Thymus (tissue), 11 donors: Measurements from ENCODE around the gene FAM117A. TPM values are rescaled to one million over a fixed set of nuclear protein-coding genes. Genes with fewer than 3 reads are reported as not detected.
A peak's percentile ranks its signal among the peaks of the same experiment; 100 is the strongest.

ENCODE experiments used
- DNase-seq, 9 donors: peaks; one replicate each; pipeline ENCODE4 v3.0.0-alpha.2; 2013; ENCODE audit warnings: low spot score in 9 of 9, low read depth in 6 of 9, missing footprints in 1 of 9
- H3K27ac ChIP-seq, 2 donors: one replicate each; pipeline ENCODE4 v1.5.1; 2013; ENCODE audit warnings: control low read depth in 1 of 2, low read depth in 1 of 2, low read length in 1 of 2, mild to moderate bottlenecking in 1 of 2, moderate library complexity in 1 of 2
- H3K27me3 ChIP-seq, 2 donors: one replicate each; pipeline ENCODE4 v1.5.1; 2013; ENCODE audit warnings: low read length in 1 of 2; ENCODE audit not compliant: control insufficient read depth in 2 of 2, insufficient read depth in 1 of 2
- H3K36me3 ChIP-seq, 2 donors: one replicate each; pipeline ENCODE4 v1.5.1; 2013; ENCODE audit warnings: low read length in 1 of 2, mild to moderate bottlenecking in 1 of 2, moderate library complexity in 1 of 2; ENCODE audit not compliant: control insufficient read depth in 2 of 2, insufficient read depth in 2 of 2
- H3K4me1 ChIP-seq, 2 donors: one replicate each; pipeline ENCODE4 v1.5.1; 2013; ENCODE audit warnings: low read length in 2 of 2; ENCODE audit not compliant: control insufficient read depth in 2 of 2, insufficient read depth in 2 of 2
- H3K4me3 ChIP-seq, 2 donors: one replicate each; pipeline ENCODE4 v1.5.1; 2013; ENCODE audit warnings: low read length in 2 of 2, control low read depth in 1 of 2, mild to moderate bottlenecking in 1 of 2
- H3K9me3 ChIP-seq, 2 donors: one replicate each; pipeline ENCODE4 v1.5.1; 2013; ENCODE audit warnings: low read length in 1 of 2, mild to moderate bottlenecking in 1 of 2; ENCODE audit not compliant: control insufficient read depth in 2 of 2, insufficient read depth in 1 of 2
- WGBS: extraction: QIAGEN DNeasy Blood & Tissue Kit; methylation state at CpG from one replicate; pipeline ENCODE4 v1.1.7; 2013; 5-methylcytosine and 5-hydroxymethylcytosine counted together
- polyA plus RNA-seq: library from polyadenylated mRNA; stranded (reverse); fragments of 200-250 nt; gene quantifications from one replicate; pipeline ENCODE4 v1.2.3, GENCODE V29; 2013
- total RNA-seq: library from RNA; stranded (reverse); fragments of 120-200 nt; gene quantifications from one replicate; pipeline ENCODE4 v1.2.4, GENCODE V29; 2013
- donor health status: healthy.

Gene FAM117A
- total and polyA plus RNA-seq, 2 donors, result 10.3 to 13.6 TPM

DNA sequence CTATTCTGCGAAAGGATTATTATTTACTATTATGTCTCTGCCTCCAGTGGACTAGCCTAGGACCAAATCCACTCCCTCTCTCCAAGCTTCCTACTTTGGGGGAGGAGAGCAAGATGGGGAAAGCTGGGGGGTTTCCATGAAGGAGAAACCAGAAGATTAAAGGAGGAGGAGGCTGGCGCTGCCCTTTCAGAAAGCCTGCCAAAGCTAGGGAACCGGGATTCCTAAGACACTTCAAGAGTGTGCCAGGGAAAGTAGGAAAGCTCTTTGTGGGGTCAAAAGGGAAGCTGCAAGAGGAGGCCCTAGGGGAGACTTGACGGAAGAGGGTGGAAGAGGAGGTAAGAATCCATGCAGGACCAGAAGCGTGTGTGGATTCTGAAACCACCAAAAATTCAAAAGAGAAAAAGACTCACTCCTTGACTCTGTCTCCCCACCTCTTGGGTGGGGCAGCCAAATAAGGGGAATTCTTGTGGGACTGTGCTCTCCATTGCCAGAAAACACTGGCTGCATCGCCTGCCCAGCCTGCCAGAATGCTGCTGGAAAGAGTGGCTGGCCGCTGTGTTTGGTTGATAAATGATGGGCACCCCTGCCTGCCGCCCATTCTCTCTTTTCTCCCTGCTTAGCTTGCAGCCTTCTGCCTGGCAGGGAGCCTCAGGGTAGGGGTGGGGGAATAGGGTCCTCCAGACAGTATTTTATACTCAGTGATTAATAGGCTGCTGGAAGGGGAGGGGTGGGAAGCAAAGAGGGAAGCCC, 12.8 kb upstream of the FAM117A start:
- peak overlapping the region; percentile 6 to 18 for H3K27ac ChIP-seq
- WGBS, result 94% methylated on average over 8 of the region's 8 CpGs

DNA sequence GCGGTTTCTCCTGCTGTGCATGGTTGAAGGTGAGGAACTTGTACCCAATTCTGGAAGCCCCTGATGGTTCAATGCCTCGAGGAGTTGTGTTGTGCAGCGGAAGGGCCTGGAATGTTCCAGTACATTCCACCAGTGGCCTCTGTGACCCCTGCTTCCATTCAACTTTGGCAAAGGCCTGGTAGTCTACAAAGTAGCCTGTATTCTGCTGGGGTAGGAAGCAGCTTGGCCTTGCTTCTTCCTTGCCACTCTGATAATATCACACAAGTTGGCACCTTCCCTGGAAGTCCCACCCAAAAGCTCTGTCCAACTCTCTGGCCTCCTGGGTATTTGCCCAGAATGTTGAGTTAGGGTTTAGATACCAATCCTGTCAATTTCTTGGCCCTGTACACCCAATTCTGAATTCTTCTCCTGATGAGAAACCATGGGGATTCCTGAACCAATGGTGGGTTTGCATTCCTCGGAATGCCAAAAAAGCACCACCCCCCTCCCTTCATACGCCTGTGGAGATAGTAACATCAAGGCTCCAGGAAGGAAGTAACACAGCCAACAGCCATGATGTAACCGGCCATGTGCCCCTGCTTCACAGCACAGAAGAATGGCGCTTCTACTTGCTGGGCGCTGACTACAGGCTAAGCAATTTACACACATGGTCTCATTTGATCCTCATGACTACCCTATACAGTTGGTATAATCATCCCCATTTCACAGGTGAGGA, 11.8 kb upstream of the FAM117A start:
- H3K27me3 ChIP-seq, result no peaks in the 10 kb centered on the region
- no peaks in the 10 kb centered on the region for H3K9me3 ChIP-seq
- H3K4me1 ChIP-seq, result peaks cover 0 to 3% of the 10 kb centered on the region in 2 donors
- no peak overlapping the region for H3K27ac ChIP-seq
- WGBS, result 93% methylated on average over 8 of the region's 8 CpGs
- no peaks in the 10 kb centered on the region for H3K36me3 ChIP-seq
- DNase-seq, result no peak
- H3K4me3 ChIP-seq, result no peak overlapping the region

More for the DNA sequence above, 12.8 kb upstream of the FAM117A start:
- no peaks in the 10 kb centered on the region for H3K27me3 ChIP-seq
- H3K9me3 ChIP-seq, result no peaks in the 10 kb centered on the region
- H3K36me3 ChIP-seq, result no peaks in the 10 kb centered on the region
- peaks cover 0 to 3% of the 10 kb centered on the region in 2 donors for H3K4me1 ChIP-seq
- H3K4me3 ChIP-seq, result no peak overlapping the region
- no peak for DNase-seq

DNA sequence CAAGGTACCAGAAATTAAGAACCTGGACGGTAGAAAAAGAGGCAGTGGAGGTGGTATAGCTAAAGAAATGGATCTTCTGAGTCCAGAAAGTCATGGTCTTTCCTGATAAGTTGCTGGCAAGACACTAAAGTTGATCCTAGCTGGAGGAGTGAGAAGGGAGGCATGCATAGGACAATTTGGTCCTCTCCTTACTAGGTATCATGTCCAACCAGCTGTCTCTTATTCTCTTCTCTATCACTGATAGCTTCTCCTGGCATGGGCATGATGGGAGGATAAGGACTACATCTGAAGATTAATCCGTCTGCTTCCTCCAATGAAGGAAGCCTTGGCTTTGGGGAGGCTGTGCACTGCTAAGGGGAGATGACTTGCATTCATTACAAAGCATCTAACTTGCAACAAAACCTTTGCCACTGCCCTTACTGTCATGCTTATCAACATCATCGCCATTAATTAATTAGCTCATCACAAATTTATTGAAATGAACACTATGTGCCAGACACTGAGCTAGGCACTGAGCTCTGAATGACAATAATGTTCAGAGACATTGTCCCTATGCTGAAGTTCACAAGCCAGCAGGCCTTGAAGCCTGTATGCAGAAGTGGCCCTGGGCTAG, 3.1 kb upstream of the FAM117A start:
- no peak overlapping the region for H3K27ac ChIP-seq
- 89% methylated on average over 3 of the region's 3 CpGs for WGBS
- no peaks in the 10 kb centered on the region for H3K36me3 ChIP-seq
- H3K4me1 ChIP-seq, result peaks cover 5 to 15% of the 10 kb centered on the region in 2 donors
- no peaks in the 10 kb centered on the region for H3K27me3 ChIP-seq
- no peak overlapping the region for H3K4me3 ChIP-seq
- peaks cover 0 to 5% of the 10 kb centered on the region in 2 donors for H3K9me3 ChIP-seq
- DNase-seq, result no peak

DNA sequence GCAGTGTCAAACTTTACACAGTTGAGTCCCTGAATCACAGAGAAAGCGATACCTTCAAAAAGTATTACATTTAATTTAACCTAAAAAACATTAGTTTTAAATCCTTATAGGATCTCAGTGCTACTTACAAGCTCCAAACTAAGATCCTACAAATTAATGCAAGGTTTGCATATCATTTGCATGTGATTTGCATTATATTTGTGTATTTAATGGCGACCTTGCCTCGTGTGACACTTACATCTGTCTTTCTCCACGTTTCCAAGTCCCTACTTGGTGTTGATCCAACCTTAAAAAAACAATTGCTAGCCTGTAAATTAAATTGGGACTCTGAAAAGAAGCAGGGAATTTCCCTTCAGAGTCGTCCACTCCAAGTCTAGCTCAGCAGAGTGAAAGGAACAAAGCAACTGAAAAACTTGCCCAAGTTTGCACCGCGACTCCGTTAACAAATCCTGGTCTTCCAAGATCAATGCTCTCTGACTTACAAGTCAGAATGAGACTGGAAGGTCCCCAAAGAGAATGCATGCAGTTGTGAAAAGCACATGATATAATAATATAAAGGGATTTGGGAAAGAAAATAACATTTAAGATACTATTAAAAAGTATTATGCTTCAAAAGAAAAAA, 739 bp upstream of the FAM117A start:
- peak overlapping the region; percentile 74 to 87 for H3K4me3 ChIP-seq
- H3K36me3 ChIP-seq, result peaks cover 0 to 5% of the 10 kb centered on the region in 2 donors
- H3K27ac ChIP-seq, result peak overlapping the region; percentile 4 to 39
- DNase-seq, result no peak
- WGBS, result 45% methylated on average over 8 of the region's 8 CpGs
- H3K27me3 ChIP-seq, result no peaks in the 10 kb centered on the region
- H3K4me1 ChIP-seq, result peaks cover 26 to 29% of the 10 kb centered on the region in 2 donors
- peaks cover 0 to 5% of the 10 kb centered on the region in 2 donors for H3K9me3 ChIP-seq

DNA sequence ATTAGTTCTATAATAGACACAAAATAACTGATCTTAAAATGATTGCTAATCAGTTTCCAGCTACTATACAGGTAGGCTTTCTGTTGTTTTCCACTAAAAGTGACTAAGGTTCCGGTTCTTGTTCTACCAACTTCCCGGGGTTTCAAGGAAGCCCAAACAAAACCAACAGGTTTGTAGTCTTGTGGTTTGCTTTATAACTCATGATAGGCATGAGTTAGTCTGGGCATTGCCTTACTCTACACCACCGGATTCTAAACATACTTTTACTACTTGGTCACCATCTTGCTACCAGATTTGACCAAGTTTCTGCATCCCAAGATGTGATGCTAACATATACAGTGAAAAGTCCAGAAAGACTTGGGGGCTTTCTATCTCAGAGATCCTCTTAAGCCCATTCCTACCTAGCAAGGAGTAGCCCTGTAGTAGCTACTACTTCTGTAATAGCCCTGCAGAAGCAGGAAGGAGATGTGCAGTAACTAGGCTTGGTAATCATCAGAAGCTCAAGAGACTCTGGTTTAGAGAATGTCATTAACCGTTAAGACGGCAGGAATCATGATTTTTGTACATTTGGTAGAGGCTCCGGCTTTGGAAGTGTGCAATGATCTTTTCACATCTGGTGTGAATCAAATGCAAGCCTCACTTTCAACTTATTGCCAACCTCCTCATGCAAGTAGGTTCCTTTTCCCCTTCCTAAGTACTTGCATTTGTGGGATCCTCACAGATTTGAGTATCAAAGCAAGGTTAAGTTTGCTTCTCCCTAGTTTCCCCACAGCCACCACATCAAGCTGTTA, 1.6 kb downstream of the FAM117A start:
- peak in 1 of 9 donors; percentile 28 for DNase-seq
- Histone ChIP-seq H3K36me3 (peaks cover 4 to 15% of the 10 kb centered on the region in 2 donors), H3K27ac (peak overlapping the region in 1 of 2 donors; percentile 46), H3K27me3 (no peaks in the 10 kb centered on the region), H3K4me1 (peaks cover 31 to 34% of the 10 kb centered on the region in 2 donors), H3K9me3 (peaks cover 0 to 5% of the 10 kb centered on the region in 2 donors), H3K4me3 (peak overlapping the region; percentile 74 to 87)
- WGBS, result 31% methylated on average over 6 of the region's 6 CpGs

DNA sequence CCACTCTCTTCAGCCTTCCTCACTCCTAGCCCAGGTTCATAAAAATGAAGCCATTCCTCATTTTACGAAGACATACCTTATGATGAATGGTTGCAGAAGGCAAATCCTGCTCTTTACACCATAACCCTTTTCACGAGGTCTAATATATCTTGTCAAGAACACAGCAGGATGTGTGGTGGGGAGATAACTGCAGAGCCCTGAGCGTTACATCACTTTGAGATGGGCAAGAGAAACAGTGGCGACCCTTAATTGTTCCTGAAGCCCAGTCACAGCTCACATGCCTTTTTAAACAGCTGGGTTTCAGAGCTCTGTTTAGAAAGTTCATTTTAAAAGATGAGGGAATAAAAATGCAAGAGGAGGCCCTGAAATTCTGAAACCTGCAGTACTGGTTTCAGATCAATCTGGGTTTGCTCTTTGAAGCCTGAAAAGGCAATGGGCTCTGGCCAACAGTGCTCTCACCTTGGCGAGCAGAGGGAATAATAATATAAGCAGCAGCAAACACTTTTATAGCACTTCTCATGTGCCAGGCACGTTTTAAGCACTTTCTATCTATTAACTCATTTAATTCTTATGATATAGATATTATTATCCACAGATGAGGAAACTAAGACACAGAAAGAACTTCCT, 2.9 kb downstream of the FAM117A start:
- Histone ChIP-seq H3K4me3 (peak overlapping the region in 1 of 2 donors; percentile 87), H3K9me3 (peaks cover 0 to 5% of the 10 kb centered on the region in 2 donors), H3K27ac (no peak overlapping the region), H3K4me1 (peaks cover 43 to 46% of the 10 kb centered on the region in 2 donors), H3K36me3 (peaks cover 6 to 17% of the 10 kb centered on the region in 2 donors), H3K27me3 (no peaks in the 10 kb centered on the region)
- DNase-seq, result no peak
- 56% methylated on average over 6 of the region's 6 CpGs for WGBS

DNA sequence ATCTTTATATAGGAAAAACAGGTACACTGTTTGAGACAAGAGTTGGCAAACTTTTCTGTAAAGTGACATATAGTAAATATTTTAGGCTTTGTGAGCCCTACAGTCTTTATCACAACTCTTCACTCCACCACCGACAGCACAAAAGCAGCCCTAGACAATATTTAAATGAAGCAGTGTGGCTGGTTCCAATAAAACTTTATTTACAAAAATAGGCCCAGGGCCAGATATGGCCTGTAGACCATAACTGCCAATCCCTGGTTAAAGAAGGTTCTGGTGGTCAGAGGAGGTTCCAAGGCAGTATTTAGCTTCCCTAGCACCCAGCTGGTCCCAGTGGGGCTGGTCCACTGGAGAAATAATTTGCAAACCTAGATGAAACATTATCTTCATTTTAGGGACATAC, 3.6 kb downstream of the FAM117A start:
- H3K27me3 ChIP-seq, result no peaks in the 10 kb centered on the region
- H3K9me3 ChIP-seq, result peaks cover 0 to 5% of the 10 kb centered on the region in 2 donors
- no peak for DNase-seq
- 89% methylated on average over 1 of the region's 1 CpG for WGBS
- H3K27ac ChIP-seq, result no peak overlapping the region
- peaks cover 50 to 52% of the 10 kb centered on the region in 2 donors for H3K4me1 ChIP-seq
- H3K4me3 ChIP-seq, result no peak overlapping the region
- H3K36me3 ChIP-seq, result peaks cover 7 to 17% of the 10 kb centered on the region in 2 donors

DNA sequence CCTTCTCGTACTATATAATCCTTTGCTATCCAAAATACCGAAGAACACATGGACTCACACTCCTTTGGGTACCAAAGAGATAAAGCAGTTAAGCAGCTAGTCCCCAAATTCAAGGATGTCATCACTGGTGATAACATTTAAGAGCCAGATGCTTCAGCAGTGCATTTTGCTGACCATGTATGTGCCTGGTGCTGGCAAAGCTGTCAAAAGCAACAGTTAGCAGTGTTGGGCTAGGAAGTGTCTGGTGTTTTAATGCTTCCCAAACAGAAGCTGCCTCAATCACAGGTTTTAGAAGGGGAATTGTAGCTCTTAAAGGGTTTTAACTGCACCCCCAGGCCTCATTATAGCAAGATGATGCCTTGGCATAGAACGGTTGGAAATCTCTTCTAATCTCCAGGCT, 4.7 kb downstream of the FAM117A start:
- peaks cover 0 to 2% of the 10 kb centered on the region in 2 donors for H3K9me3 ChIP-seq
- no peaks in the 10 kb centered on the region for H3K27me3 ChIP-seq
- peaks cover 55 to 58% of the 10 kb centered on the region in 2 donors for H3K4me1 ChIP-seq
- H3K27ac ChIP-seq, result no peak overlapping the region
- no peak overlapping the region for H3K4me3 ChIP-seq
- 93% methylated on average over 3 of the region's 3 CpGs for WGBS
- DNase-seq, result no peak
- H3K36me3 ChIP-seq, result peaks cover 12 to 17% of the 10 kb centered on the region in 2 donors
